ENCODE data around the gene UBE3A. TPM values are rescaled to one million over a fixed set of nuclear protein-coding genes. Genes with fewer than 3 reads are reported as not detected.

UBE3A gene
- total RNA-seq, 2 donors from 2014 or later = 122 to 148 TPM

DNA sequence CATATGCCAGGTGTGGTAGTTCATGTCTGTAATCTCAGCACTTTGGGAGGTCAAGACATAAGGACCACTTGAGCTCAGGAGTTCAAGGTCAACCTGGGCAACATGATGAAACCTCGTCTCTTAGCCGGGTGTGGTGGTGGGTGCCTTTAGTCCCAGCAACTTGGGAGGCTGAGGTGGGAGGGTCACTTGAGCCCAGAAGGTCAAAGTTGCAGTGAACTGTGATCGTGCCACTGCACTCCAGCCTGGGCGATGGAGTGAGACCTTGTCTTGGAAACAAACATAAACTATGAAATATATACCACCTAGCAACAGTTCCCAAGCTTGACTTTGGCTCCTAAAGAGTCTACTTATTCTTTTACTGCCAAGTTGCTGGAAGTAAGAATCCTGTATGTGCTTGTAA is 30.9 kb downstream of the UBE3A start:
- H3K27ac Mint-ChIP-seq = no peak overlapping the region
- H3K4me3 Mint-ChIP-seq = no peak overlapping the region
- H3K36me3 Mint-ChIP-seq = peaks cover 20% of the 10 kb centered on the region
- no peak for DNase-seq (ENCODE audit: low spot score)
- no peaks in the 10 kb centered on the region for H3K9me3 Mint-ChIP-seq
- no peak for ATAC-seq
- H3K4me1 Mint-ChIP-seq (ENCODE audit: low read depth in 2 of 2) = peaks cover 21 to 30% of the 10 kb centered on the region in 2 donors
- H3K27me3 Mint-ChIP-seq = no peaks in the 10 kb centered on the region

DNA sequence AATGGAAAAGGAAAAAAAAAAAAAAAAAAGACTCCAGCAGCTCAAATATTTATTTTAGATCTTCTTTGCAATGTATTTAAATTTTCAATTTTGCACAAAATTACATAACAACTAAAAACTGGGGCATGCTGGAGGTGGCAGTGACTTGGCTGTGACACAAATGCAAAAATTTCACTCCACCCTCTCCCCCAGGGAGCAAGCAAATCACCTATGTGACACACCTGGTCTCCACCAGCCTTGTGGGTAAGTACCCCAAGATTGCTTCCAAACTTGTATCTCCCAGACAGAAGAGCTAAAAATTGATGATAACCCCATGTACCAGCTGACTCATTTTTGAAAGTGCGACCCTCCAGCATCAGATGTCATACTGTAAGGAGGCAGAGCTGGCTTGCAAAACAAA is 32.0 kb downstream of the UBE3A start:
- H3K4me3 Mint-ChIP-seq = no peak overlapping the region
- DNase-seq (ENCODE audit: low spot score) (no peak), ATAC-seq (no peak)
- H3K9me3 Mint-ChIP-seq = no peaks in the 10 kb centered on the region
- H3K36me3 Mint-ChIP-seq = peaks cover 26% of the 10 kb centered on the region
- peak overlapping the region; percentile 1 to 7 for H3K27ac Mint-ChIP-seq
- peaks cover 26 to 30% of the 10 kb centered on the region in 2 donors for H3K4me1 Mint-ChIP-seq (ENCODE audit: low read depth in 2 of 2)
- no peaks in the 10 kb centered on the region for H3K27me3 Mint-ChIP-seq

DNA sequence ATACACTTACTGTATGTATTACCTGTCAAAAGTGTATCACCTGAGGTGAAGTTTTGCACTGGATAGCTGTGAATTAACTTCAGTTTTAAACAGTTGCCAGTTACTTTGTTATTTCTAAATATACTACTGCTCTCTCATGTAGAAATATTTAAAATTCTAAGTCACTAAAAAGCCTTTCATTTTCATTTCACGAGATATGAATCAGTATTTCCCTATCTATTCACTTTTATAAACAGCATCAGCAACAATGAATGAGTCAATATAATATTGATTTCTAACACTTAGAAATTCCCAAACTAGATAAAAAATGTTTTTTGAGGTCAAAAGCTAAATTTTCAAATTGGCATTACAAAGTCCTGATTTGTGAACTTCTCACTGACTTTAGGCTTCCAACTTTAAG is 32.6 kb downstream of the UBE3A start:
- no peaks in the 10 kb centered on the region for H3K9me3 Mint-ChIP-seq
- no peak overlapping the region for H3K4me3 Mint-ChIP-seq
- H3K27ac Mint-ChIP-seq = peak overlapping the region; percentile 1 to 7
- DNase-seq (ENCODE audit: low spot score) = no peak
- H3K36me3 Mint-ChIP-seq = peaks cover 32% of the 10 kb centered on the region
- no peak for ATAC-seq
- no peaks in the 10 kb centered on the region for H3K27me3 Mint-ChIP-seq
- H3K4me1 Mint-ChIP-seq (ENCODE audit: low read depth in 2 of 2) = peaks cover 29 to 32% of the 10 kb centered on the region in 2 donors

DNA sequence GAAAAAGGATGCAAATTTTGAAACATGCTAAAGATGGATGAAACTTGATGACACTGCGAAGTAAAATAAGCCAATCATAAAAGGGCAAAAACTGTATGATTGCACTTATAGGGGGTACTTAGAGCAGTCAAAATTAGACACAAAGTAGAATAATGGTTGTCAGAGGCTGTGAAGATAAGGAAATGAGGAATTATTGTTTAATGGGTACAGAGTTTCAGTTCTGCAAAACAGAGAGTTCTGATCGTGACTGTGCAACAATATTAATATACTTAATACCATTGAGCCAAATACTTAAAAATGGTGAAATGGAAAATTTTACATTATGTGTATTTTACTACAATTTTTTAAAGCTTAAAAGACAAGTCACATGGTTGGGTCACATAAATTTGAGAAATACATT is 35.1 kb downstream of the UBE3A start:
- peaks cover 19 to 34% of the 10 kb centered on the region in 2 donors for H3K4me1 Mint-ChIP-seq (ENCODE audit: low read depth in 2 of 2)
- peaks cover 39% of the 10 kb centered on the region for H3K36me3 Mint-ChIP-seq
- ATAC-seq (no peak), DNase-seq (ENCODE audit: low spot score) (no peak)
- H3K4me3 Mint-ChIP-seq = no peak overlapping the region
- no peaks in the 10 kb centered on the region for H3K9me3 Mint-ChIP-seq
- H3K27ac Mint-ChIP-seq = no peak overlapping the region
- no peaks in the 10 kb centered on the region for H3K27me3 Mint-ChIP-seq

DNA sequence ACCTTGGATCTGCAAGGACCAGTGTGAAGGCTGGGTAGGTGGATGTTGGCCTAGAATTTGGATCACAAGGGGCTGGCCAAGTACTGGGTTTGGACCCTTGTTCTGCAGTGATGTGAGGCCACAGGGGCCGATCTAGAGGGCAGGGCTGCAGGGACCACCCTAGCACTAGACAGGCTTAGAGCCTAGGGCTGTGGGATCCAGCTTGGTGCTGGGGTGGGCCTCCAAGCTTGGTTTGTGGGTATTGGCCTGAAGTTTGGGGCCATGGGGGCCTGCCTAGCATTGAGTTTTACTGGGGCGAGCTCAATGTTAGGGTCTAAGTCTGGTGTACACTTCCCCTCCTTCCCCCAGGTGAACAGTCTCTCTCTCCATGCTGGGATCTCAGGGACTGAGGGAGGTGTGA is 36.5 kb downstream of the UBE3A start:
- ATAC-seq (no peak), DNase-seq (ENCODE audit: low spot score) (no peak)
- H3K4me3 Mint-ChIP-seq = no peak overlapping the region
- peaks cover 39% of the 10 kb centered on the region for H3K36me3 Mint-ChIP-seq
- peaks cover 30 to 39% of the 10 kb centered on the region in 2 donors for H3K4me1 Mint-ChIP-seq (ENCODE audit: low read depth in 2 of 2)
- peaks cover 4% of the 10 kb centered on the region for H3K9me3 Mint-ChIP-seq
- no peaks in the 10 kb centered on the region for H3K27me3 Mint-ChIP-seq
- H3K27ac Mint-ChIP-seq = no peak overlapping the region

DNA sequence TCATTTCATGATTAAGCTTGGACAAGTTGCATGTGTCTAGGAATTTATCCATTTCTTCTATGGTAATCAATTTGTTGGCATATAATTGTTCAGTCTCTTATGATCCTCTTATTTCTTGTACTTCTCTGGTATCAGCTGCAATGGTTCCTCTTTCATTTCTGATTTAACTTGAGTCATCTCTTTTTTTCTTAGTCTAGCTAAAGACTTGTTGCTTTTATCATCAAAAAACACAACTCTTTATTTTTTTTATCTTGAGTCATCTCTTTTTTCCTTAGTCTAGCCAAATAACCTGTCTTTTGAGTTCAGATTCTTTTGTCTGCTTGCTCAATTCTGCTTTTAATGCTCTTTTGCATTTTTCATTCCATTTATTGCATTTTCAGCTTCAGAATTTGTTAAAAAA is 37.3 kb downstream of the UBE3A start:
- DNase-seq (ENCODE audit: low spot score) = no peak
- Mint-ChIP-seq H3K27me3 (no peaks in the 10 kb centered on the region), H3K9me3 (peaks cover 5% of the 10 kb centered on the region), H3K4me3 (no peak overlapping the region), H3K27ac (no peak overlapping the region), H3K36me3 (peaks cover 39% of the 10 kb centered on the region), H3K4me1 (ENCODE audit: low read depth in 2 of 2) (peaks cover 24 to 34% of the 10 kb centered on the region in 2 donors)
- no peak for ATAC-seq

DNA sequence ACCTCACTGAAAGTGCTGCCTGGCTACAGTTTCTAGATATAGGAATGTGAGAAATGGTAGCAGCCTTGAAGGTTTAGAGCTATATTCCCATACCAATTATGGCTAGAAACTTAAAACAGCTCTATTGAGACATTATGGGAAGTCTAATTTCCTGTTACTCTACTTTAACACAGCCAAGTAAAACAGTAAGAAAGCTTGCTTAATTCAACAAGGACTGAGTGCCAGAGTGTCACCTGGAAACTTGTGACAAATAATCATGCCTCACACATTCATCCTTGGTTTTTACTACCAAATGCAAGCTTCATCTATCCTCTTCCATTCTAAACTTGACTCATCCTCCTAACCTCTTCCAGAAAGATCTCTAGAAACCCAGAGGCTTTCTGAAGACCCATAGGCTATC is 41.7 kb downstream of the UBE3A start:
- DNase-seq (ENCODE audit: low spot score) (no peak), ATAC-seq (no peak)
- Mint-ChIP-seq H3K4me3 (no peak overlapping the region), H3K27ac (no peak overlapping the region), H3K27me3 (no peaks in the 10 kb centered on the region), H3K4me1 (ENCODE audit: low read depth in 2 of 2) (peaks cover 28 to 29% of the 10 kb centered on the region in 2 donors), H3K9me3 (peaks cover 5% of the 10 kb centered on the region), H3K36me3 (peaks cover 20% of the 10 kb centered on the region)

DNA sequence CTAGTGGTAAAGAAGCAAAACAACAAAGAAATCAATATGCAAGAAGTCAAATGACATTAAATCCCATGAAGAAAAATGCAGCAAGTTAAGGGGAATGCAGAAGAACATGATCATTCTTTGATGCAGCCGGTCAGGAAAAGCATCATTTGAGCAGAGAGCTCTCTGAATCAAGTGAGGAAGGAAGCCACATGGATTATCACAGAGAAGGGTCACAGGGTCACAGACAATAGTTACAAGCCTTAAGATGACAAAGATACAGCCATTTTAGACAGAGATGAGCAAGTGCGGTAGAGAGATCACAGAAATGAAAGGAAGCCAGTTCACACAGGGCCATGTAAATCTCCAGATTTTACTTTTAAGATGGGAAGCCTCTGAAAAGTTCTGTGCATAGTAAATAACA is 43.9 kb downstream of the UBE3A start:
- no peak overlapping the region for H3K4me3 Mint-ChIP-seq
- ATAC-seq (no peak), DNase-seq (ENCODE audit: low spot score) (no peak)
- no peak overlapping the region for H3K27ac Mint-ChIP-seq
- H3K36me3 Mint-ChIP-seq = peaks cover 11% of the 10 kb centered on the region
- H3K9me3 Mint-ChIP-seq = peaks cover 5% of the 10 kb centered on the region
- H3K27me3 Mint-ChIP-seq = no peaks in the 10 kb centered on the region
- H3K4me1 Mint-ChIP-seq (ENCODE audit: low read depth in 2 of 2) = peaks cover 25 to 30% of the 10 kb centered on the region in 2 donors

DNA sequence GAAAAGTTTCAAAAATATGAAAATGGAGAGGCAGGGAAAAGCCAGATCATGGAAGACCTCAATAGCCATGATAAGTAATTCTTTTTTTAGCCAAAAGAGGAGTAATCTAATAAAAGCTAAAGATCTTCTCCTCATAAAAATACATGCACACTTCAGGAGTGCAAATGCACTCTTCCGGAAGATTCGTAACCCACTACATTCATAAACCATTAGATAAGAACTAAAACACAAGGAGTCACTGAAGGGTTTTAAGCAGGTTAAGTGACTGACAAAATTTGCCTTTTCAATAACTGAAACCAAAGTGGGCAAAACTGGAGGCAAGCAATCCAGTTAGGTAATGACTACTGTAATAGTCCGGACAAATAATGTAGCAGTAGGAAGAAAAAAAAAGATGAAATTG is 46.0 kb downstream of the UBE3A start:
- no peak for ATAC-seq
- peaks cover 5% of the 10 kb centered on the region for H3K9me3 Mint-ChIP-seq
- no peak for DNase-seq (ENCODE audit: low spot score)
- H3K4me3 Mint-ChIP-seq = no peak overlapping the region
- peaks cover 41 to 45% of the 10 kb centered on the region in 2 donors for H3K4me1 Mint-ChIP-seq (ENCODE audit: low read depth in 2 of 2)
- no peak overlapping the region for H3K27ac Mint-ChIP-seq
- no peaks in the 10 kb centered on the region for H3K27me3 Mint-ChIP-seq
- H3K36me3 Mint-ChIP-seq = peaks cover 11% of the 10 kb centered on the region

DNA sequence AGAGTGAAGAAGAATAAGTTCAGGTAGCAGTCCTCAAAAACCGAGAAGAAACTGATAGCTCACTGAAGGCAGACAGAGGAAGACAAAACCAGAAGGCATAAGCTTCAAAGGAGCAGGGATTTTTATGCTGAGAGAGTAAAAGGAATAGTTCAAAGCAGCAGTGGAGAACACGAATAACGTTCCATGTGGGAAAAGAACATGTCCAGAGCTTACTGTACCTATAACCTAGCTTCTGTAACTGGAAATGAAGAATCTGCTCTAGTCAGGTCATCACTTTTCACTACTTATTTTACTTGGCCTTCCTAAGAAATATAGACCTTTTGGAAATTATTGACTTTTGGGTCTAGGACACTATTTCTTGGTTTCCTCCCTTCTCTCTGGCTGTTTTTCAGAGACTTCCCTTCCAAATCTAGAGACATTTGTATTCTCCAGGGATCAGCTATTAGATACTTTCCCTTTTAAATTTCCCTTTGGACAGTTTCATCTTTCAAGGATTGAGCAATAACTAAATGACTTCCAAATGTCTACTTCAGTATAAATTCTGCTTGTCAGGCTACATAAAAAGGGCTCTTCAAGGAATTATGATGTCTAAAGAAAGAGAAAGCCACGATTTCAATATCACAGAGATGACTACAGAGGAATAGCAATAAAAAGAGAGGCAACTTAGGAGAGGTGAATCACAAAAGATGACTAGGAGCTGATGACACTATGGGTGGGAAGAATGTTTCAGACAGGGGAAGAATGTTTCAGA is 46.7 kb downstream of the UBE3A start:
- ATAC-seq (no peak), DNase-seq (ENCODE audit: low spot score) (no peak)
- no peak overlapping the region for H3K4me3 Mint-ChIP-seq
- H3K27ac Mint-ChIP-seq = no peak overlapping the region
- no peaks in the 10 kb centered on the region for H3K9me3 Mint-ChIP-seq
- H3K36me3 Mint-ChIP-seq = peaks cover 11% of the 10 kb centered on the region
- peaks cover 35 to 38% of the 10 kb centered on the region in 2 donors for H3K4me1 Mint-ChIP-seq (ENCODE audit: low read depth in 2 of 2)
- no peaks in the 10 kb centered on the region for H3K27me3 Mint-ChIP-seq

DNA sequence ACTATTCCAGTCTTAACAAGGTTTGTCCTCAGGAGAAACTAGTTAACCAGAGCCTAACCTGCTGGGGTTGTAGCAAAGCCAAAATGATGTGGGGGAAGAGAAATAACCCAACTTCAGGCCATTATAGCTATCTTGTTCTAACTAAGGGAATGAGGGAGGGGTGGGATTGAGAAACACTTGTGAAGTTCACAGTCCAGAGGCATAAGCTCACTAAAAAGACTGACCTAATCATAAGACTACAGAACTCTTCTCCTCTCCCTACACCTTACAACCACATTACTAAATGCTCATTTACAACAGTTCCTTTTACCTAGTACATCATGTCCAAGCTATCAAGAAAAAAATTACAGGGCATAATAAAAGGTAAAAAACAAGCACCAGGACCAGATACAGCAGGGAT is 52.8 kb downstream of the UBE3A start:
- Mint-ChIP-seq H3K9me3 (peaks cover 4% of the 10 kb centered on the region), H3K36me3 (peaks cover 42% of the 10 kb centered on the region), H3K4me3 (no peak overlapping the region), H3K4me1 (ENCODE audit: low read depth in 2 of 2) (peaks cover 48 to 49% of the 10 kb centered on the region in 2 donors), H3K27me3 (no peaks in the 10 kb centered on the region), H3K27ac (no peak overlapping the region)
- ATAC-seq (no peak), DNase-seq (ENCODE audit: low spot score) (no peak)

DNA sequence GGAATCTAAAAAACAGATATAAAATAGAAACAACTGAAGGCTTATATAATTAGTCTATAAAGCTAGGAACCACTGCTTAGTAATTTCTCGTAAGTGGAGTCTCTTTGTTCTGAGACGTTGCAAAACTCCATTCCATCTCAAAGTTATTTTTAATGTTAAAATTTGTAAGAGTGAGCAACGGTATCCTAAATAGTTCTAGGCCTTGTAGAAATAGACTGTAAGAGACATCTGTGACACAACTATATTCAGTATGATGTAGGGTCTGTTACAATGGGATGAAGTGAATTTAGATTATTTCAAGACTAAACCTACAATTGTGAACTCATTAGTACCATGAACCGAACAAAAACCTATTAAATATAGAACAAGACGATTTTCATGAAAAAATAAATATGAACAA is 57.2 kb downstream of the UBE3A start:
- Mint-ChIP-seq H3K27ac (no peak overlapping the region), H3K27me3 (no peaks in the 10 kb centered on the region), H3K4me3 (no peak overlapping the region), H3K9me3 (peaks cover 4% of the 10 kb centered on the region), H3K4me1 (ENCODE audit: low read depth in 2 of 2) (peaks cover 29 to 35% of the 10 kb centered on the region in 2 donors), H3K36me3 (peaks cover 43% of the 10 kb centered on the region)
- DNase-seq (ENCODE audit: low spot score) (no peak), ATAC-seq (no peak)

DNA sequence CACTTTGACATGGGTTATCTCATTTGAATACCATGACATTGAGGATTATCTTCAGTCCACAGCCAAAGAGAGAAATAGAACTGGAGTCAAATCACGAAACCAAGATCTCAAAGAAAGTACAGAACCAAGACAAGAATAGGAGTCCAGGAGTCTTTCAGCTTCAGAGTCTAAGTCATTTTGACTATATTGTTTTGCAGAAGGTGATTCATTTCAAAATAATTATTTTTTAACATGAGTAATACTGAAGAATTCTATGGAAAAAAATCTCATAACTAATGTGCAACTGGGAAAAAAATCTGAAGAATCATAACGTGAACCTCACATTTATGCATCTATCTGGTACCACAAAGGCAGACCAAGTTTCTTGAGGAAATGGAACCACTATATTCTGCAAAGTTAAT is 60.3 kb downstream of the UBE3A start:
- Mint-ChIP-seq H3K36me3 (peaks cover 26% of the 10 kb centered on the region), H3K27me3 (no peaks in the 10 kb centered on the region), H3K9me3 (no peaks in the 10 kb centered on the region), H3K27ac (no peak overlapping the region), H3K4me1 (ENCODE audit: low read depth in 2 of 2) (peaks cover 19 to 23% of the 10 kb centered on the region in 2 donors), H3K4me3 (no peak overlapping the region)
- DNase-seq (ENCODE audit: low spot score) (no peak), ATAC-seq (no peak)

DNA sequence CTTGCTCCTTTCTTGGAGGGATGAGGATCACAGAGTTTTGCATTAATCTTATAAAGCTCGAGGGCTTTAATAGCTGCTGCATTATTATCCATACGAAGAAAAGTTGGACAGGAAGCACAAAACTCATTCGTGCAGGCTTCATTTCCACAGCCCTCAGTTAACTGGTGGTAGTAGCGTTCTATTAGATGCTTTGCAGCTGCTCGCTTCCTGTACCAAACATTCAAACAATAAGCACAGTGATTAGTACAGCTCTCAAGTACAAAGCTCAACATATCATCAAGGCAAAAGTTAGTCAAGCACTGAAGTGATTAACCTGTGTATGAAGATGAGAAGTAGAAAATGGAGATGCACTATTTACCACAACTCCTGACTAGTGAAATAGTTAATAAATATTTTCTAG is 63.3 kb downstream of the UBE3A start:
- Mint-ChIP-seq H3K9me3 (no peaks in the 10 kb centered on the region), H3K4me1 (ENCODE audit: low read depth in 2 of 2) (peaks cover 8 to 24% of the 10 kb centered on the region in 2 donors), H3K4me3 (no peak overlapping the region)

DNA sequence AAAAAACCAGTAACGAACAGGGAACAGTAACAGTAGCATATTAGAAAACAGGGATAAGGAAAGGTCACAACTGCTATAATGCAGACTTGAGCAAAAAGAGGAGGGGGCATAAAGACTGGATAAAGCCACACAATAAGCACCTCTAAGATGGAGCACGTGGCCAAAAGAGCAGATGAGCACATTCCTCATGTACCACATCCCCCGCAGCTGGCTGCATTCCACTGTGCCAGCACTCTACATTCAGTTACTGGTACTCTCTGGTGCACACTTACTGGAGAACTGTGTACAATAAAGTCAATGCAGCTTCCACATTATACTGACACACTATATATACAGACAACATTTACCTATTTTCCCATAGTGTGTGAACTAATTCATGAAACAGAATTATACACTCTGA is 64.7 kb downstream of the UBE3A start:
- H3K4me3 Mint-ChIP-seq = no peak overlapping the region
- H3K27ac Mint-ChIP-seq = no peak overlapping the region
- DNase-seq (ENCODE audit: low spot score) (no peak), ATAC-seq (no peak)
- no peaks in the 10 kb centered on the region for H3K9me3 Mint-ChIP-seq
- no peaks in the 10 kb centered on the region for H3K27me3 Mint-ChIP-seq
- peaks cover 8 to 20% of the 10 kb centered on the region in 2 donors for H3K4me1 Mint-ChIP-seq (ENCODE audit: low read depth in 2 of 2)
- H3K36me3 Mint-ChIP-seq = peaks cover 24% of the 10 kb centered on the region

More for the DNA sequence above, 63.3 kb downstream of the UBE3A start:
- DNase-seq (ENCODE audit: low spot score) (no peak), ATAC-seq (no peak)
- H3K27me3 Mint-ChIP-seq = no peaks in the 10 kb centered on the region
- H3K27ac Mint-ChIP-seq = no peak overlapping the region
- peaks cover 29% of the 10 kb centered on the region for H3K36me3 Mint-ChIP-seq

All from natural killer cell treated with Interleukin-12 subunit alpha and Interleukin-12 subunit beta and Interleukin-15 and Interleukin-18, amount 100 ng/mL, for 72 hours (primary cell).